Forelimb muscle (tissue), 1 donor: ENCODE data around the gene EVA1B. TPM values are rescaled to one million over a fixed set of nuclear protein-coding genes. Genes with fewer than 3 reads are reported as not detected.
A peak's percentile ranks its signal among the peaks of the same experiment; 100 is the strongest.

Experiments
- DNase-seq: peaks from one replicate; pipeline ENCODE4 v3.0.0-alpha.2; 2013; ENCODE audit warnings: low read depth
- polyA plus RNA-seq: library from polyadenylated mRNA; unstranded; fragments of 120-200 nt; gene quantifications from one replicate; pipeline ENCODE4 v1.2.1, GENCODE V29; 2013; ENCODE audit not compliant: insufficient read length

The EVA1B gene
- polyA plus RNA-seq, 1 donor: 29.6 TPM

GRCh38 chr1:36320291-36320761 lies 3.1 kb downstream of the EVA1B start:
- no peak for DNase-seq

- no peak for DNase-seq
Measured at GRCh38 chr1:36309397-36309796, 14.0 kb downstream of the EVA1B start.

- DNase-seq: no peak
Measured at GRCh38 chr1:36307601-36308330, 15.7 kb downstream of the EVA1B start.

- peak; percentile 83 for DNase-seq
Measured at GRCh38 chr1:36306902-36307456, 16.5 kb downstream of the EVA1B start.

- DNase-seq: no peak
Measured at GRCh38 chr1:36306210-36306901, 17.1 kb downstream of the EVA1B start, which contains the start of gene SH3D21. SH3D21 (plus strand) TSS chr1:36306368; CDS start chr1:36306421, 53 bp downstream.

- no peak for DNase-seq
Measured at GRCh38 chr1:36305915-36306209, 17.6 kb downstream of the EVA1B start.

- no peak for DNase-seq
Measured at GRCh38 chr1:36304970-36305914, 18.2 kb downstream of the EVA1B start.

- DNase-seq: no peak
Measured at GRCh38 chr1:36304521-36304920, 18.9 kb downstream of the EVA1B start.

- DNase-seq: no peak
Measured at GRCh38 chr1:36303650-36304360, 19.6 kb downstream of the EVA1B start.

GRCh38 chr1:36303244-36303643 lies 20.2 kb downstream of the EVA1B start:
- no peak for DNase-seq

- DNase-seq: no peak
Measured at GRCh38 chr1:36301220-36301619, 22.2 kb downstream of the EVA1B start.

- DNase-seq: no peak
Measured at GRCh38 chr1:36300526-36300925, 22.9 kb downstream of the EVA1B start.

GRCh38 chr1:36298640-36299039 lies 24.8 kb downstream of the EVA1B start:
- no peak for DNase-seq

- no peak for DNase-seq
Measured at GRCh38 chr1:36297062-36297461, 26.4 kb downstream of the EVA1B start.

GRCh38 chr1:36295390-36295789 lies 28.1 kb downstream of the EVA1B start:
- DNase-seq: no peak

- DNase-seq: no peak
Measured at GRCh38 chr1:36287595-36287994, 35.9 kb downstream of the EVA1B start.

- DNase-seq: no peak
Measured at GRCh38 chr1:36286802-36287201, 36.6 kb downstream of the EVA1B start.

- DNase-seq: peak; percentile 72
Measured at GRCh38 chr1:36285443-36286101, 37.9 kb downstream of the EVA1B start.

- no peak for DNase-seq
Measured at GRCh38 chr1:36284517-36284916, 38.9 kb downstream of the EVA1B start.

- DNase-seq: no peak
Measured at GRCh38 chr1:36284061-36284460, 39.4 kb downstream of the EVA1B start.
